WERI-Rb-1 (cell line): ENCODE data around the gene PTMA.

Experiments used
- DNase-seq: peaks from one replicate; pipeline ENCODE4 v3.0.0-alpha.2; 2020
- H3K27ac ChIP-seq: fragments of 250-450 bp; sonication (Bioruptor Pico); 2 replicates; pipeline ENCODE4 v1.5.1; 2020; ENCODE audit warnings: mild to moderate bottlenecking, moderate library complexity
- H3K27me3 ChIP-seq: fragments of 250-450 bp; sonication (Bioruptor Pico); 2 replicates; pipeline ENCODE4 v1.5.1; 2021; ENCODE audit warnings: mild to moderate bottlenecking, low read depth, moderate library complexity; ENCODE audit not compliant: insufficient read depth, severe bottlenecking
- H3K36me3 ChIP-seq: fragments of 250-450 bp; sonication (Bioruptor Pico); 2 replicates; pipeline ENCODE4 v1.5.1; 2020; ENCODE audit warnings: mild to moderate bottlenecking, moderate library complexity
- H3K4me3 ChIP-seq: 2 replicates; pipeline ENCODE4 v1.5.1; 2011; ENCODE audit warnings: low read depth, mild to moderate bottlenecking, control low read depth, low read length
- H3K9me3 ChIP-seq: fragments of 250-450 bp; sonication (Bioruptor Pico); 2 replicates; pipeline ENCODE4 v1.5.1; 2021; ENCODE audit warnings: mild to moderate bottlenecking, moderate library complexity; ENCODE audit not compliant: severe bottlenecking
- TF ChIP-seq, protein P1 (sequence below): IDR thresholded peaks from 2 replicates; pipeline ENCODE4 v1.5.1; 2011; ENCODE audit warnings: low read depth, mild to moderate bottlenecking, control low read depth, inconsistent platforms, low read length

The PTMA gene

GRCh38 chr2:231708773-231709635 is 679 bp downstream of the PTMA start:
- Histone ChIP-seq H3K27ac (peak overlapping the region; percentile 100), H3K9me3 (peaks cover 2% of the 10 kb centered on the region), H3K4me3 (peak overlapping the region; percentile 98), H3K27me3 (no peaks in the 10 kb centered on the region), H3K36me3 (peaks cover 57% of the 10 kb centered on the region)
- peak; percentile 51 for DNase-seq
- TF ChIP-seq, protein P1, sequence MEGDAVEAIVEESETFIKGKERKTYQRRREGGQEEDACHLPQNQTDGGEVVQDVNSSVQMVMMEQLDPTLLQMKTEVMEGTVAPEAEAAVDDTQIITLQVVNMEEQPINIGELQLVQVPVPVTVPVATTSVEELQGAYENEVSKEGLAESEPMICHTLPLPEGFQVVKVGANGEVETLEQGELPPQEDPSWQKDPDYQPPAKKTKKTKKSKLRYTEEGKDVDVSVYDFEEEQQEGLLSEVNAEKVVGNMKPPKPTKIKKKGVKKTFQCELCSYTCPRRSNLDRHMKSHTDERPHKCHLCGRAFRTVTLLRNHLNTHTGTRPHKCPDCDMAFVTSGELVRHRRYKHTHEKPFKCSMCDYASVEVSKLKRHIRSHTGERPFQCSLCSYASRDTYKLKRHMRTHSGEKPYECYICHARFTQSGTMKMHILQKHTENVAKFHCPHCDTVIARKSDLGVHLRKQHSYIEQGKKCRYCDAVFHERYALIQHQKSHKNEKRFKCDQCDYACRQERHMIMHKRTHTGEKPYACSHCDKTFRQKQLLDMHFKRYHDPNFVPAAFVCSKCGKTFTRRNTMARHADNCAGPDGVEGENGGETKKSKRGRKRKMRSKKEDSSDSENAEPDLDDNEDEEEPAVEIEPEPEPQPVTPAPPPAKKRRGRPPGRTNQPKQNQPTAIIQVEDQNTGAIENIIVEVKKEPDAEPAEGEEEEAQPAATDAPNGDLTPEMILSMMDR = no peak

GRCh38 chr2:231709636-231709980 is 1.3 kb downstream of the PTMA start:
- no peaks in the 10 kb centered on the region for H3K27me3 ChIP-seq
- H3K27ac ChIP-seq = peak overlapping the region; percentile 100
- peaks cover 2% of the 10 kb centered on the region for H3K9me3 ChIP-seq
- DNase-seq = no peak
- TF ChIP-seq, protein P1 = no peak
- H3K36me3 ChIP-seq = peaks cover 63% of the 10 kb centered on the region
- H3K4me3 ChIP-seq = peak overlapping the region; percentile 98

- Histone ChIP-seq H3K4me3 (peak overlapping the region; percentile 98), H3K9me3 (peaks cover 2% of the 10 kb centered on the region), H3K27ac (peak overlapping the region; percentile 100), H3K36me3 (peaks cover 66% of the 10 kb centered on the region), H3K27me3 (no peaks in the 10 kb centered on the region)
- DNase-seq = peak; percentile 69
- TF ChIP-seq, protein P1 = peak; percentile 76
These were observed 1.9 kb downstream of the PTMA start for GRCh38 chr2:231709981-231710798.

- peak overlapping the region; percentile 54 for H3K27ac ChIP-seq
These were observed 2.7 kb downstream of the PTMA start for GRCh38 chr2:231710799-231711676.

More at GRCh38 chr2:231710799-231711676, 2.7 kb downstream of the PTMA start:
- no peak for DNase-seq
- H3K36me3 ChIP-seq = peaks cover 66% of the 10 kb centered on the region
- TF ChIP-seq, protein P1 = no peak
- H3K9me3 ChIP-seq = peaks cover 2% of the 10 kb centered on the region
- H3K4me3 ChIP-seq = peak overlapping the region; percentile 98
- H3K27me3 ChIP-seq = no peaks in the 10 kb centered on the region
